MM.1S (cell line): ENCODE measurements around the gene PDK1.

Source experiments
- DNase-seq: peaks from one replicate; pipeline ENCODE4 v3.0.0-alpha.2; 2015
- H2AFZ ChIP-seq: fragments of 300-600 bp; sonication (generic); 2 replicates; pipeline ENCODE4 v1.6.0; 2016; ENCODE audit warnings: antibody characterized with exemption, low read length
- H3F3A ChIP-seq: fragments of 300-600 bp; sonication (generic); 2 replicates; pipeline ENCODE4 v1.6.1; 2016; ENCODE audit warnings: mild to moderate bottlenecking, antibody characterized with exemption, low read length, moderate library complexity, mixed read lengths; ENCODE audit not compliant: insufficient read depth
- H3K27ac ChIP-seq: fragments of 300-600 bp; sonication (generic); 2 replicates; pipeline ENCODE4 v1.5.1; 2016; ENCODE audit warnings: mild to moderate bottlenecking, low read length
- H3K27me3 ChIP-seq: fragments of 300-600 bp; sonication (generic); replicated peaks from 2 replicates; pipeline ENCODE4 v1.6.0; 2016; ENCODE audit warnings: low read length; ENCODE audit not compliant: insufficient read depth
- H3K36me3 ChIP-seq: fragments of 300-600 bp; sonication (generic); replicated peaks from 2 replicates; pipeline ENCODE4 v1.6.1; 2016; ENCODE audit warnings: mild to moderate bottlenecking, low read length, mixed read lengths; ENCODE audit not compliant: insufficient read depth
- H3K4me1 ChIP-seq: fragments of 300-600 bp; sonication (generic); 2 replicates; pipeline ENCODE4 v1.6.1; 2016; ENCODE audit warnings: low read length, mixed read lengths
- H3K4me2 ChIP-seq: fragments of 300-600 bp; sonication (generic); 2 replicates; pipeline ENCODE4 v1.6.0; 2016; ENCODE audit warnings: low read depth, low read length
- H3K4me3 ChIP-seq: fragments of 300-600 bp; sonication (generic); 2 replicates; pipeline ENCODE4 v1.5.1; 2016; ENCODE audit warnings: low read length, mixed read lengths
- H3K79me2 ChIP-seq: fragments of 300-600 bp; sonication (generic); 2 replicates; pipeline ENCODE4 v1.6.1; 2016; ENCODE audit warnings: mixed run types, low read length, mixed read lengths
- H3K9ac ChIP-seq: fragments of 300-600 bp; sonication (generic); 2 replicates; pipeline ENCODE4 v1.6.1; 2016; ENCODE audit warnings: low read length, mixed read lengths
- H3K9me2 ChIP-seq: fragments of 300-600 bp; sonication (generic); replicated peaks from 2 replicates; pipeline ENCODE4 v1.6.1; 2016; ENCODE audit warnings: mild to moderate bottlenecking, low read length, mixed read lengths; ENCODE audit not compliant: insufficient read depth
- H3K9me3 ChIP-seq: fragments of 300-600 bp; sonication (generic); replicated peaks from 2 replicates; pipeline ENCODE4 v1.6.1; 2016; ENCODE audit warnings: mild to moderate bottlenecking, low read length, mixed read lengths; ENCODE audit not compliant: insufficient read depth
- H4K20me1 ChIP-seq: fragments of 300-600 bp; sonication (generic); 2 replicates; pipeline ENCODE4 v1.6.1; 2016; ENCODE audit warnings: mild to moderate bottlenecking, low read length, moderate library complexity, mixed read lengths; ENCODE audit not compliant: insufficient read depth
- CTCF ChIP-seq: fragments of 300-600 bp; sonication (generic); IDR thresholded peaks from 2 replicates; pipeline ENCODE4 v1.5.1; 2016; ENCODE audit warnings: antibody characterized with exemption, low read length, mixed read lengths
- EZH2 ChIP-seq: fragments of 300-600 bp; sonication (generic); optimal IDR thresholded peaks from 2 replicates; pipeline ENCODE3; 2017; ENCODE audit warnings: low read depth, mild to moderate bottlenecking, antibody characterized with exemption, low read length, mixed read lengths
- EZH2phosphoT487 ChIP-seq: fragments of 300-600 bp; sonication (generic); IDR thresholded peaks from 2 replicates; pipeline ENCODE4 v1.6.1; 2018; ENCODE audit warnings: antibody characterized with exemption, low read length

The PDK1 gene

DNA sequence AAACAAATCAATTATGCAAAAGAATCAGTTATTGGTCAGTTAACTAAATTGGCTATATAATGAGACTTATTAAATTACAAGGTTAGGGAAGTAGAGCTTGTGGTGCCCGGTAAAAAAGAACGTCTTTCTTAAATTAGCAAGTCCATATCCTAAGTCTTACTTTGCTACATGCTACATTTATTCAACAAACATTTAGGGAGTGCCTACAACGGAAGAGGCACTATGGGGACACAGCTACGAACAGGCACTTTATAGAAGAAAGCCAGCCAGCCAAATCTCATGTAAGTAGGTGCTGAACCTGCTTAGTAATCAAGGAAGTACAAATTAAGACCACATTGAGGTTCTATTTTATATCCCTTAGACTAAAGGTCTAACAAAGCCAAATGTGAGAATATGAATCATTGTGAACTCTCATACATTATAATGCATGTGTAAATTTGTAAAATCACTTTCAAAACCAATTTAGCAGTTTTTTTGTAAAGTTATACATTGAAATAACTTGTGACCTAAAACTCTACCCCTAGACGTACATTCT lies 59.9 kb downstream of the PDK1 start:
- H3K27ac ChIP-seq = no peak overlapping the region
- peaks cover 35% of the 10 kb centered on the region for H3F3A ChIP-seq
- H3K9me3 ChIP-seq = no peaks in the 10 kb centered on the region
- H2AFZ ChIP-seq = no peak overlapping the region
- H4K20me1 ChIP-seq = no peaks in the 10 kb centered on the region
- no peaks in the 10 kb centered on the region for H3K79me2 ChIP-seq
- no peak for TF ChIP-seq EZH2
- TF ChIP-seq CTCF = no peak
- no peak for TF ChIP-seq EZH2phosphoT487
- no peak overlapping the region for H3K4me2 ChIP-seq
- no peaks in the 10 kb centered on the region; the same call in 1 of the 2 replicates for H3K36me3 ChIP-seq
- H3K9ac ChIP-seq = no peak overlapping the region
- H3K27me3 ChIP-seq = no peaks in the 10 kb centered on the region
- no peaks in the 10 kb centered on the region for H3K9me2 ChIP-seq
- no peak for DNase-seq
- H3K4me1 ChIP-seq = no peaks in the 10 kb centered on the region
- no peak overlapping the region for H3K4me3 ChIP-seq

GRCh38 chr2:172617115-172617514 lies 61.2 kb downstream of the PDK1 start:
- Histone ChIP-seq H2AFZ (no peak overlapping the region), H3F3A (peaks cover 35% of the 10 kb centered on the region), H3K4me3 (no peak overlapping the region), H4K20me1 (no peaks in the 10 kb centered on the region), H3K4me2 (no peak overlapping the region), H3K4me1 (no peaks in the 10 kb centered on the region), H3K9me2 (no peaks in the 10 kb centered on the region), H3K9me3 (no peaks in the 10 kb centered on the region), H3K9ac (no peak overlapping the region), H3K27me3 (no peaks in the 10 kb centered on the region), H3K27ac (no peak overlapping the region), H3K36me3 (no peaks in the 10 kb centered on the region; the same call in 1 of the 2 replicates), H3K79me2 (no peaks in the 10 kb centered on the region)
- DNase-seq = no peak
- TF ChIP-seq EZH2 = no peak

DNA sequence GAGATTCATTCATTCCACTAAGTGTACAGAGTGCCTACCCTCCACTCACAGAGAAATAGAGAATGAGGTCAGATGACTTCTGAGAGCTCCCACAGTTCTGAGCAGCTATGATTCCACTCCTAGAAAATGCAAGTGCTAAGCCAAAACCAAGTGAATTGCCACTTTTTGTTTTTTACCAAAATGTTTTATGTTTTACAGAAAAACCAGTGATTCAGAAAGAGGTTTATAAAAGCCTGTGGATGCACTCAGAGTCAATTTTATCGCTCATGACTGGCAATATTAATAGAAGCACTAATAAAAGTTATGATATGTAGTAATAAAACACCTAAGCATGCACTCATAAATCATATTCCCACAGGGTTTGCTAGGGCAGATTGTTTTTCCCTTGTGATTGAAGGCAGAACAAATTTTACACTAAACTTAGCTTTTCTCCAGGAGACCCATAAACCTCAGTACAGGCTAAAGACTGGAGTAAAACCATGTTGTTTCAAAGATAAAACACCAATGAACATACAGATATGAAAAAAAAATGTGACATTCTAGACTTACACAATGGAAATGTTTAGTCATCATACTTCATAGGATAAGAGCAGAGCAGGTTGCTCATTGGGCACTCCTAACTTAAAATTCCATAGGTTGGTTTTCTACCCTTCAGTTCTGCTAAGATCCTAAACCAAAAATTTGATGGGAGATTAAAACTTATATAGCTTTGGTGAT lies 67.5 kb downstream of the PDK1 start:
- no peak overlapping the region for H3K27ac ChIP-seq
- no peaks in the 10 kb centered on the region for H3K9me3 ChIP-seq
- H3K27me3 ChIP-seq = no peaks in the 10 kb centered on the region
- H2AFZ ChIP-seq = no peak overlapping the region
- DNase-seq = no peak
- H3F3A ChIP-seq = peaks cover 10% of the 10 kb centered on the region
- no peaks in the 10 kb centered on the region for H4K20me1 ChIP-seq
- H3K36me3 ChIP-seq = no peaks in the 10 kb centered on the region
- H3K79me2 ChIP-seq = no peaks in the 10 kb centered on the region
- no peak overlapping the region for H3K4me3 ChIP-seq
- H3K4me2 ChIP-seq = no peak overlapping the region
- H3K9ac ChIP-seq = no peak overlapping the region
- H3K9me2 ChIP-seq = no peaks in the 10 kb centered on the region
- no peaks in the 10 kb centered on the region for H3K4me1 ChIP-seq
- TF ChIP-seq CTCF = no peak
- no peak for TF ChIP-seq EZH2phosphoT487
- TF ChIP-seq EZH2 = no peak

DNA sequence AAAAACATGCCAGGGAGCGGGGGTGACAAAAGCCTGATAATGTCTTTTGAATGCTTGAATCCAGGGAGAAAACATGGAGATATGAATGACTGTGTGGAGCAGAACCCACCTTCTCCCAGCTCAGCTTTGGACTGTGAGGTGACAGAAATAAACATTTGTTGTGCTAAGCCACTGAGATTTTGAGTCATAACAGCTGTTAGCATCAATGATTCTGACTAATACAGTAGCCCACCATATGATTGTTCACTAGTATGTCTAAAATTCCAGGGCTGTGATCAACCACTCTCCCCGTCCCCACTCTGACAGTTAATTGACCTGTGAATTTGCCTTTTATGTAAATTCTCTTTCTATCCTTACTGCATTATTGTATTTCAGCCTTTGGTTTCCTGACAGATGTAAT lies 69.1 kb downstream of the PDK1 start:
- no peaks in the 10 kb centered on the region for H3K79me2 ChIP-seq
- TF ChIP-seq EZH2phosphoT487 (no peak), CTCF (no peak), EZH2 (no peak)

More for the DNA sequence above, 69.1 kb downstream of the PDK1 start:
- Histone ChIP-seq H3K36me3 (no peaks in the 10 kb centered on the region), H3K4me3 (no peak overlapping the region), H4K20me1 (no peaks in the 10 kb centered on the region), H3F3A (no peaks in the 10 kb centered on the region), H3K9ac (no peak overlapping the region), H3K27me3 (no peaks in the 10 kb centered on the region), H2AFZ (no peak overlapping the region), H3K9me2 (no peaks in the 10 kb centered on the region), H3K27ac (no peak overlapping the region), H3K4me2 (no peak overlapping the region), H3K4me1 (no peaks in the 10 kb centered on the region), H3K9me3 (no peaks in the 10 kb centered on the region)
- DNase-seq = no peak
